ENCODE data around the gene KRT75.
"Not testable (repeated sequence)": the region's sequence is repeated elsewhere in the genome, so short reads cannot be mapped to it uniquely, and the experiment has no call there.

KRT75 gene

GRCh38 chr12:52415870-52416750, 18.1 kb downstream of the KRT75 start:
- DNase-seq, result no peak

GRCh38 chr12:52414936-52415335, 19.2 kb downstream of the KRT75 start:
- no peak for DNase-seq

GRCh38 chr12:52413782-52414345, 20.3 kb downstream of the KRT75 start:
- no peak for DNase-seq

GRCh38 chr12:52413202-52413601, 21.0 kb downstream of the KRT75 start:
- no peak for DNase-seq

DNA sequence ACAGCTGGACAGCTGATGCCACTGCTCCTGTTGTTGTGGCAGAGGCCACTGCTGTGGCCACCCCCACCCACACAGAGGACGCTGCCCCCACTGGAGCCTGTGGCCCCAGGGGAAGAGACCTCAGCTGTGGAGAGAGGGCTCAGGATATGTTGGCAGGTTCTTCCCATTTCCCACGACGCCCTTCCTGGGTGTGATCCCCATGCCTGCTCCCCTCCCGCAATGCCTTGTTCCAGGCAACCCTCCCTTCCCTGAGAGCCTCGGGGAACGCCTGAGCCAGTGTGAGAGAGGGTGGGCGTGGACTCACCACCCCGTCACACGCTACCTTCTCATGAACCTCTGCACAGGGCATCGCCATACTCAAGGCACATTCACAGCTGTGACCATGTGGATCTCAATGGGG, 22.4 kb downstream of the KRT75 start:
- no peak for DNase-seq

DNA sequence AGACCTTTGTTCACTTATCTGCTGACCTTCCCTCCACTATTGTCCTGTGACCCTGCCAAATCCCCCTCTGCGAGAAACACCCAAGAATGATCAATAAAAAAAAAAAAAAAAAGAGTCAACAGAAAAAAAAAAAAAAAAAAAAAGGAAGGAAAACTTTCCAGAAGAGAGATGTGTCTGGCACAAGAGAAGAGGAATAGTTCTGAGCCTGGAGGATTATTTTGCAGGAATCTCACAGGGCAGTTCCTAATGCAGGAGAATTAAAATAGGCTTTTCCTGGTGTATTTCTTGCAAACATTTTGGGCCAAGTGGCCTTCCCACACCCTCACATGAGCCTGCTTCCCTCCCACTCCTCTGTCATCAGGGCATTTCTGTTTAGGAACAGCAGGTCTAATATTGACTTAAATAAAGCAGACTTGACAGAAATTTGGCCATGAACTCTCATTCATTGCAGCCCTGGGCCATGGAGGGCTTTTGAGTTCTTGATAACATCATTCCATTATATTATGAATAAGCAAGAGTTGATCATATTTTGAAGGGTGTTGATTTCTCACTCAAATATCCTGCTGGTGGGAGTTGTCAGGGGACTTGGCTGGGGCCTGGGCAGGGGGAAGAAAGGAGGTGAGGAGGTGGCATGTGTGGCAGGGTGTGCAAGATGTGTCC, 23.5 kb downstream of the KRT75 start:
- DNase-seq, result not testable (repeated sequence)

- no peak for DNase-seq
These were observed 26.3 kb downstream of the KRT75 start for GRCh38 chr12:52407918-52408317.

DNA sequence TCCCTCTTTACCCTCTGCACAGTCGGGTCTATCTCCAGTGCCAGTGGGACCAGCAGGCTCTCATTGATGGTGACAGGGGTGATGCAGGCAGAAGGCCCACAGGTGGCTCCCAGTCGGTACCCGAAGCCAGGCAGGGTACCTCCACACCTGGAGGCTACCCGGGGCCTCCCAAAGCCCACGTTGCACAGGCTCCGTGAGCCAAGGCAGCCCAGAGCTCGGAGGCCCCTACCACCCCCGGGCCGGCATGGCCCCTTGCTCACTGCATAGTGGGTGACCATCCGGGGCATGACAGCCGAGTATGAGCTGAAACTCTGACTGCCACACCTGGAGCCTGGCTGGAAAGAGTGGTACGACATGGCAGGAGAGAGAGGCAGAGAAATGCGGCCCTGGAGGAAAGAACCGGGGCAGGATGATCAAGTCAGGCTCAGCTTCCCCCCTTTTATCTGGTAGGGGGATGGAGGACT, 28.2 kb downstream of the KRT75 start, which contains the start of gene KRT82:
KRT82 (minus strand) TSS at position 414 of the 464 bp plus-strand sequence; CDS start at position 356, 58 bp downstream.
- no peak for DNase-seq

- no peak for DNase-seq
These were observed 29.2 kb downstream of the KRT75 start for GRCh38 chr12:52404951-52405350.

GRCh38 chr12:52403561-52403960, 30.6 kb downstream of the KRT75 start:
- no peak for DNase-seq

DNA sequence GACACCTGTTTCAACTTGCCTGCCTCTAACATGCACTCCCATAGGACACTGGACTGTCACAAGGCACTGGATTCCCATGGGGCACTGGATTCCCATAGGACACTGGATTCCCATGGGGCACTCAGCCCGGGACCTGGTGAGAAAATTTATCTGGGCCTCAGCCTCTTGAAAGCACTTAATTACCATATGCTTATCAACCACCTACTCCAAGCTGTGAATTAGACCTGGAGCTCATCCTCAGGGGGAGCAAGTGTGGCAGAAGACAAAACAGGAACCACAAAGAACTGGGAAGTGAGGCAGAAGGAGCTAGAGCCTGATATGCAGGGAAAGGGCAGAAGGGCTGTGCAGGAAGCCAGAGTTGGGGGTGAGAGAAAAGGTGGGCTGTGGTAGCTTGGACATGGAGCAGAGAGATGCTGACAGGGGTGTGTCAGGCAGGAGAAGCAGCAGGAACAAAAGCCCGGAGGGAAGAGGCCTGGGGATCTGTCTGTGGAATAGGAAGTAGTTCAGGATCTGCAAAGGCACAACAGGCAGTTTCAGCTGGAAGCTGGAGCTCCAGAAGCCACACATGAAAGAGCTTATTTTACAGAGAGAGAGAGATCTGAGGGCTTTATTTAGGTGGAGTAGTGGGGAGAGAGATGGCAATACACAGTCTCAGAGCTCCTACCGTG, 31.2 kb downstream of the KRT75 start:
- peak in 2 of 3 experiments; percentile 15 to 27 for DNase-seq

GRCh38 chr12:52402377-52402776, 31.8 kb downstream of the KRT75 start:
- no peak for DNase-seq

GRCh38 chr12:52401926-52402325, 32.2 kb downstream of the KRT75 start:
- no peak for DNase-seq

DNA sequence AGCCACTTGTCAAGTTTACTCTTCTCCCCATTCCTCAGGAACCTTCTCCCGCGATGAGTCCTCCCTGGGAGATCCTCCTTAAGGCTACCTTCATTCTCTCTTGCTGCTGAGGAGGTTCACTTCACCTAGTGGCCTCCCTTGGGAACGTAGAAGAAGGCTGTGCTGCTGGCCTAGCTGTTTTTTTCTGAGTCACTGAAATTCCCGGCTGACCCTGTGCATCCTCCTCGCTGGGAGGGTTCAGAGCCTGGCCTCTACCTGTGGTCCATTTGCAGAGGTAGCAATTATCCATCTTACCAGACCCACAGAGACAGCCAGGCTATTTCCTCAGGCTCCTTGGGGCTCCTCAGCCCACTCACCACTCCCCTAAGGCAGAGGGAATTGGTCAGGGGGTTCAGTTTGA, 32.6 kb downstream of the KRT75 start:
- DNase-seq, result no peak

- no peak for DNase-seq
These were observed 33.3 kb downstream of the KRT75 start for GRCh38 chr12:52400906-52401305.

- DNase-seq, result no peak
These were observed 34.4 kb downstream of the KRT75 start for GRCh38 chr12:52399756-52400155.

- no peak for DNase-seq
These were observed 36.0 kb downstream of the KRT75 start for GRCh38 chr12:52398176-52398575.

- no peak for DNase-seq
These were observed 37.5 kb downstream of the KRT75 start for GRCh38 chr12:52396656-52397055.

DNA sequence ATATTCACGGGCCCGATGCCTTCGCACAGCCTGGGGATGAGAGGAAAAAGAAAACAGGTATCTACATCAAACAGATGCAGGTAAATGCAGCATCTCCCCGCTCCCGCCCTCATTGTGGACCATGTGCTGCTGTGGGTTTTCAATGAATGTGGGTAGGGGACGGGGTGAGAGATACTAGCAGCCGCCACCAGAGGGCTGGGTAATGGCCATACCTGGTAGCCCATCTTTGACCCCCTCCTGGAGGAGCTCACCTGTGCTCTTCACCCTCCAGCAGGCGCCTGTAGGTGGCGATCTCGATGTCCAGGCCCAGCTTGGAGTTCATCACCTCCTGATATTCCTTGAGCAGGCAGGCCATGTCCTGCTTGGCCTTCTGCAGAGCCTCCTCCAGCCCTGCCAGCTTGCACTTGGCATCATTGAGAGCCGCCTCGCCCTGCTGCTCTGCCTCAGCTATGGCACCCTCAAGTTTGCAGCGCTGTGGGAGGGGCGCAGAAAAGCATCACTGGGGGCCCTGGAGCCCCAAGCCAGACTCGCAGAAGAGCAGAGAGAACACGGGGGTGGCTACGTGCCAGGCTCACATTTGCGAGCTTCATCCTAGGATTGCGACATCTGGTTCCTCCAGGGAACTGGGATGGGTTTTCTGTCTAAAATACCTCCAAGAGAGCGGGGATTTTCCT, 38.3 kb downstream of the KRT75 start:
- DNase-seq, result peak; percentile 21 to 40 (median 27)

DNA sequence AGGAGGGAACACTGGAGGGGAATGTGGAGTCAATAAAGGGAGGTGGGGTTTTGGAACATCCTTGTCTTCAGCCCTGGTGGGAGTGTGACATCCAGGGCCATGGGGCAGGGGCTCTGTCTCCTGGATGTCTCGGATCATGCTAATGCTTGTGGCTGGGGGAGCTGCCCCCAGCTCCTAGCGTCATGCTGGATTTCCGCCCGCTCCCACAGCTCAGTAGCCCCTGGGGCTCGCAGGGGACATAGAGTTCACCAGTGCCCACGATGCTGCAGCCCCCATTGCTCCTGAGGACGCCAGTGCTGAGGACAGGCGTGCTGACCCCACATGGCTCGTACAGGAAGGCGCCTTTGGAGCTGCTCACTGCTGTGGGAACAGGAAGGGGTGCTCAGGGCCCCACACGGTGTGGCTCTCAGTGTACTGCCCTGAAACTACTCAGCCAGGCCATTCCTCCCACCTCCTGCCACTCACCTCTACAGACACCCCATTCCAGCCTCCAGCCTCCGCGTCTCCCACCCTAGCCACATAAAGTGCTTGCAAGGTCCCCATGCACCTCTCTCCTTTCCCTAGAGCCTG, 39.2 kb downstream of the KRT75 start:
- no peak for DNase-seq

GRCh38 chr12:52392465-52393007, 41.6 kb downstream of the KRT75 start:
- no peak for DNase-seq

GRCh38 chr12:52391618-52392002, 42.6 kb downstream of the KRT75 start:
- peak; percentile 55 to 90 (median 73) for DNase-seq
